ENCODE data around the gene PREP.

- TF ChIP-seq CTCF (IDR thresholded peaks at IDR 0.05; ENCODE audit: insufficient read depth, low read depth, low read length) (no peak), EZH2 (IDR thresholded peaks at IDR 0.05; ENCODE audit: insufficient read depth, low read length) (no peak)
Measured at GRCh38 chr6:105437236-105437635, 34.4 kb upstream of the PREP start.

All from astrocyte (in vitro differentiated cells and primary cell).